HG03280 (cell line): ENCODE data around the gene SFT2D3.

ENCODE experiments used
- ATAC-seq: cut with Tn5 transposase; IDR thresholded peaks from one replicate; pipeline ENCODE4 v1.9.1; 2021; ENCODE audit warnings: mild to moderate bottlenecking, moderate library complexity; ENCODE audit not compliant: unreplicated experiment

Gene SFT2D3

GRCh38 chr2:127701193-127701650, at the start of gene SFT2D3:
TSS of gene SFT2D3 (plus strand) at chr2:127701497. CDS start at chr2:127701529, 32 bp downstream.
- peak; percentile 75 for ATAC-seq

GRCh38 chr2:127651971-127652550, 49.2 kb upstream of the SFT2D3 start:
- ATAC-seq: no peak

GRCh38 chr2:127652786-127653357, 48.4 kb upstream of the SFT2D3 start:
- no peak for ATAC-seq

- ATAC-seq: no peak
Measured at GRCh38 chr2:127653421-127654083, 47.7 kb upstream of the SFT2D3 start.

- ATAC-seq: no peak
Measured at GRCh38 chr2:127654084-127654837, 47.0 kb upstream of the SFT2D3 start.

GRCh38 chr2:127654838-127655175, 46.5 kb upstream of the SFT2D3 start:
- ATAC-seq: no peak

GRCh38 chr2:127655209-127656073, 45.9 kb upstream of the SFT2D3 start:
- ATAC-seq: no peak

GRCh38 chr2:127656569-127657231, 44.6 kb upstream of the SFT2D3 start:
- ATAC-seq: no peak

- ATAC-seq: no peak
Measured at GRCh38 chr2:127657232-127657595, 44.1 kb upstream of the SFT2D3 start.

- ATAC-seq: no peak
Measured at GRCh38 chr2:127658146-127658545, 43.2 kb upstream of the SFT2D3 start.

- no peak for ATAC-seq
Measured at GRCh38 chr2:127658641-127659407, 42.5 kb upstream of the SFT2D3 start.

GRCh38 chr2:127659408-127660290, 41.6 kb upstream of the SFT2D3 start:
- ATAC-seq: no peak

- no peak for ATAC-seq
Measured at GRCh38 chr2:127660291-127660578, 41.1 kb upstream of the SFT2D3 start.

GRCh38 chr2:127661072-127661649, 40.1 kb upstream of the SFT2D3 start:
- no peak for ATAC-seq

GRCh38 chr2:127661949-127662510, 39.3 kb upstream of the SFT2D3 start:
- no peak for ATAC-seq

- ATAC-seq: no peak
Measured at GRCh38 chr2:127662937-127663565, 38.2 kb upstream of the SFT2D3 start.

- ATAC-seq: no peak
Measured at GRCh38 chr2:127663566-127664064, 37.7 kb upstream of the SFT2D3 start.
